SIG-M5 (cell line): ENCODE data around the gene BEST4.
"Not testable (repeated sequence)": the region's sequence is repeated elsewhere in the genome, so short reads cannot be mapped to it uniquely, and the experiment has no call there.

ENCODE experiments used
- DNase-seq: peaks from one replicate; lab custom pipeline; 2025; lab: John Stamatoyannopoulos, UW

BEST4 gene

DNA sequence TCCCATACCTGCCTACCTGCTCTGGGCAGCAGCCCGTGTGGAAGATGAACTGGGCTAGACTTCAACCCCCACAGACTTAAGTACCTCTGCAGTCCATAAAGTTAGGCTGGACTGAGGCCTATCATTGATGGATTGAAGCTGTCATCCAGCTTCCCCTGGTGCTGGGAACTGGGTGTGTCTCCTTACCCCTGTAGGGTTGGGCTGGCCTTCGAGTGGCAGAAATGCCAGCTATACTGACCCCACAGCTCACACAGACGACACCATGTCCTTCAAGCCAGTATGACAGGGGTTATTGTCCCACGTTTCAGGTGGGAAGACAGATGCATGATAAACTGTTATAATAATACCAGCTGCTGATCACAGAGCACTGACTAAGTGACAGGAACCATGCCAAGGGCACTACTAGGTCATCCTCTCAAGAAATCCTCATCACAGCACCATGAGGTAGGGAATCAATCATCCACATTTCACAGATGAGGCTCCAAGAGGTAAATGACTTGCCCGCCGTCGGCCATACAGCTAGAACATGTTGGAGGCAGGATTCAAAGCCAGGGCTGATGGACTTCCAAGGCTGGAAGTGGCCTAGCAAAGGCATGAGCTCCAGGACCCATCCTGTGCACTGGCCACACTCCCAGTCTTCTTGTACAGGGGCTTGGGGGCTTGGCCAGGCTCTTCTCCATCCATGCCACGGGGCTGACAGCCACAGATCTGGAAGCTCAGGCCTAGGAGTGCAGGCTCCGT lies at the start of gene BEST4:
Gene BEST4 (minus strand): TSS at position 51 of the 741 bp plus-strand sequence. CDS start 465 bp downstream, outside the sequence.
- DNase-seq: no peak

DNA sequence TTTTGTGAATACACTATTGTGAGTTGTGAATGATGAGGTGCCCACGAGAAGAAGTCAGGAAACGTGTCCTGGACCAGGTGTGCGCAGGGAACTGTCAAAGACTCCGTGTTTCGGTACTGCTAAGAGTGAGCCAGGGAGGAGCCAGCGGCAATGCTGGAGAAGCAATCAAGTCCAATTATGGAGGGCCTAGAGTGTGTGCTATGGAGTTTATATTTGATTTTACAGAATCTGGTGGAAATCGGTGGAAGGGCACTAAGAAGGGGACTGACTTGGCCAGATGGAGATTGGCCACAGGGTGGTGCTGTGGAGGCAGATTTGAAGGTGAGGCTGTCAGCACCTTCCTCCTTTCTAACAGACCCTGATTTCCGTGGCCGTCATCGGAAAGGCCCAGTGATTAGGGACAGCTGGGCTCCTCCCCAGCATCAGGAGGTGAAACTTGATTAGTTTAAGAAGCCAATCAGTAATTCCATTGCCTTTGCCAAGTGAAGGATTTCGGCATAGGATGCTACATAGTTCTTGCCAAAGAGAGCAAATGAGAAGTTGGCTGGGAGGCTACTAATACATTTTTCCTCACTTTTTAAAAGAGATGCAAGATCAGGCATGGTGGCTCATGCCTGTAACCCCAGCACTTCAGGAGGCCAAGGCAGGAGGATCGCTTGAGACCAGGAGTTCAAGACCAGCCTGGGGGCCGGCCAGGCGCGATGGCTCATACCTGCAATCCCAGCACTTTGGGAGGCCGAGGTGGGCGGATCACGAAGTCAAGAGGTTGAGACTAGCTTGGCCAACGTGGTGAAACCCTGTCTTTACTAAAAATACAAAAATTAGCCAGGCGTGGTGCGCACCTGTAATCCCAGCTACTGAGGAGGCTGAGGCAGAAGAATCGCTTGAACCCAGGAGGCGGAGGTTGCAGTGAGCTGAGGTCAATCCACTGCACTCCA lies 48.0 kb upstream of the BEST4 start:
- DNase-seq: no peak

DNA sequence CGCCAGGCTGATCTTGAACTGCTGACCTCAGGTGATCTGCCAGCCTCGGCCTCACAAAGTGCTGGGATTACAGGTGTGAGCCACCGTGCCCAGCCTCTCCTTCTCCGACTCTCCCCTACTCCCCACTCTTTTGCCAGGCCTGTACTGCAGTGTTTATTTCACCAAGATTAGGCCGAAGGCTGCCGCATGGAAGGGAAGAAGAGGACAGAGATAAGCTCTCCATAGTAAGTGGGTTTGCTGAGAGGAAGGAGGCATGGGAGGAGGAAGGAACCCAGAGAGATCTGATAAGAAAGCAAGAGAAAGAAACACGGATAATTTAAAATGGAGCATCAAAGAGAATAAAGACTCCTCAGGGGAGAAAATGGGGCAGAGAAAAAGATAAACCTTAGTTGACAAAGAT lies 46.4 kb upstream of the BEST4 start:
- no peak for DNase-seq

DNA sequence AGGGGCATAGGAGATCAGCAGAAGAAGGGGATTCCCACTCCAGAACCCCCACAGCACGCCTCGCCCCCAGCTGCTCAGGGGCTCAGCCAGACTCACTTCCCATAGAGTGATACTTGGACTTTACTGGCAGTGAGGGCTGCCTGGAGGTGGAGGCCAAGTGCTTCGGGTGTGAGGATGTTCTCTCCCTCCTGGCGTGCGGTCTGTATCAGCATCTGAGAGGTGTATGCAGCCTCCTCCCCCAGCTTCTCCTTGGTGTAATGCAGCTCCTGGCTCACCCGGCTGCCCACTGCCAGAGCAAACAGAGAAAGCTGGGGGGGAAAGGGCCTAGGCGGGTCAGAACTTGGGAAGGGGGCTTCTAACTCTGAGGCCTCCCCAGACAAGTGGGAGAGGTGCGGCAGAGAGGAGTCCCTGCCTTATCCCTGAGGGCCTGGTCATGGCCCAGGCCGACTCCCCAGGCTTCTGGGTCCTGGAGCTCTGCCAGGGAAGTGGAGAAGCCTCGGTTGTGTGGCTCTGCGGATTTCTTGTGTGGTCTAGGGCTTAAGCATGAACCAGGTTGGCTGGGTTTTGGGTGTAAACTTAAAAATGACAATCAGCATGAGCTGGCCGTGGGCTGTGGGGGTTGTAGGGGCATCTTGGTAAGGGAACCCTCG lies 44.2 kb upstream of the BEST4 start:
- DNase-seq: no peak

DNA sequence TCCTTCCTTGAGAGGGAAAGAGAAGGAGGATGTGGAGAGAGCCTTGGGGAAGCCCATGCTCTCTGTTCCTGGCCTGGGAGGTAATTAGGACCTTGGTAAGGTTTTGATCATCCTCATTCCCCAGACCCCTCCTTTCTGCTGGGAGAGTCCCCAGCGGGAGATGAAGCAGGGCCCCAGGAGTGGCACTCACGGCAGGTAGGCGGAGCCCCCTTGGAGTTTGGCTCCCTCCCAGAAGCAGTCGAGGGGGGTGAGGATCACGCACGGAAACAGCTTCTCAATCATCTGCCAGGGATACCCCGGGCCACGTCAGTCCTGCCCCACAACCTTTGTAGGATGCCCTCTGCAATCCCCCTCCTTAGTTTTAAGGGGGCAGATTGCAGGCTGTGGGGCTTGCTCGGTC lies 43.5 kb upstream of the BEST4 start:
- DNase-seq: no peak

DNA sequence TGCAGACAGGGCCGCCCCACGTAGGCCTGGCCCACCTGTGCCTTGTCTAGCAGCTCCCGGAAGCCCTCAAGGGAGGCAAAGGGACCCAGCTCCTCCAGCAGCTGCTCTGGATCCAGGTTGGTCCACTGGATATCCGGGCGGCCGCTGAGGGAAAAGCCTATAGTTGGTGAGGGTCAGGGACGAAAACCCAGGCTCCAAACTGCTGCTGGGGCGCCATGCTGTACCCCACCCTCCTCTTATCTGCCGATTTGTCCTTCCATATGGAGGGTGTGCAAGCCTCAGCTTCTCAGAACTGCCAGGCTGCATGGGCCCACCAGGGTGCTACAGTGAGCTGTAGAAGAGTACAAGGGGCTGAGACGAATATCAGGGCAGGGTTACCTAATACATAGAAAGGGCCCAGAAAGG lies 42.9 kb upstream of the BEST4 start:
- DNase-seq: no peak

DNA sequence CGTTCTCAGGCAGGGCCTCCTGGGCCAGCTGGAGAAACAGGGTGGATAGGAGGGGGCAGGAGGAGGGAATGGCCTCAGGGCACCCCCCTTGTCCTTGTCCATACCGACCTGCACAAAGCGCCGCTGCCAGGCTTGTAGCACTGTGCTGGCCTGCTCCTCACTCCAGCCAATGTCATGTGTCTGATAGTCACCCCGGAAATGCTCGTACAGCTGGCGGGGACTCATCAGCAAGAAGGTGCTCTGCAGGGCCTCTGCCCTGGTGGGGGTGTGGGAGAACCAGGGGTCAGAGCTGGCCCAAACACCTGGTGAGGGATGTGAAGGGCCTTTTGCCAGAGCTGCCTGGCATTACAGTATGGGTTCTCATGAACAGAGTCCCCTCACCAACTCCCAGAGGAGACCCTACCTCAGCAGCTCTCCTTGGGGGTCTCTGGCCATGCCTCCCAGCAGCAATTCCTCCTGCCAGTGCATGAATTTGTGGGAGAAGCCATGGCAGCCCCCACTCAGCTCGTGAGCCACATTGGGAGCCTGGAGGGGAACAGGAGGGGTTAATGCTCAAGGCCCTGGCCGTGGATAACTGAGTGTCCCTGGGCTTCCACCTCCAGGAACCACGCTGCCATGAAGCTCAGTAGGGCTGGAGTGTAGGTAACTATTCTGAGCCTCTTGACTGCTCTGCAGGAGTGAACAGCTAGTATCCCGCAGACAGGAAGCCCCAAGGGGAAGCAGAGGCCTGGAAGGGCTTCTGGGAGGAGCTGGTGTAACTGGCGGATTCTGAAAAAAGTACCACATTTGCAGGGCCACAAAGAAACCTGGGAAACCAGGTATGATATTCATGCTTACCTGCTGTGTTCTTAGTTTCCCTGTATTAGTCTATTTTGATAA lies 41.8 kb upstream of the BEST4 start:
- no peak for DNase-seq

DNA sequence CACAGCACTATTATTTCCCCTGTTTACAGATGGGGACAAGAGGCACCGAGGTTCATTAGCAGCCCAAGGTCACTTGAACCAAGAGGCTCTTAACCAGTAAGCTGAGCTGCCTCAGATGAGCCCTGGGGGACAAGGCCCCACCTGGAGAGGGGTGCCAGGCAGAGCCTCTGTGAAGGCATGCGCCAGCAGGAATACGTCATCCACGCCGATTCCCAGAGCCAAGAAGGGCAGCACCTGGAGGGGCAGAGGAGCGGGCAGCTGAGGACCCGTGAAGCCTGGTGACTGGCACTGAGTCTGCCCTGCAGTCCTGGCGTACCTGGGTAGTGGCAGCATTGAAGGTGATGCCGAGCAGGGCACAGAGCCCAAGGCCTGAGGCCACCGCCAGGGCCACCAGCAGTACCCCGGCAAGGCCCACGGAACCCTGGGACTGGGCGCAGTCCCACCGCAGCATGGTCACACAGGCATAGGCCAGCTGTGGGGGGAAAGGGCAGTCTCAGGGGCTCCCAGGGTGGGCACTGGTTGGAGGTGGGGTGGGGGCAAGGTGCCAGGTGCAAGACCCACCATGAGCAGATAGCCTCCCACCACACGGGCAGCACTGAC lies 41.0 kb upstream of the BEST4 start:
- DNase-seq: no peak

DNA sequence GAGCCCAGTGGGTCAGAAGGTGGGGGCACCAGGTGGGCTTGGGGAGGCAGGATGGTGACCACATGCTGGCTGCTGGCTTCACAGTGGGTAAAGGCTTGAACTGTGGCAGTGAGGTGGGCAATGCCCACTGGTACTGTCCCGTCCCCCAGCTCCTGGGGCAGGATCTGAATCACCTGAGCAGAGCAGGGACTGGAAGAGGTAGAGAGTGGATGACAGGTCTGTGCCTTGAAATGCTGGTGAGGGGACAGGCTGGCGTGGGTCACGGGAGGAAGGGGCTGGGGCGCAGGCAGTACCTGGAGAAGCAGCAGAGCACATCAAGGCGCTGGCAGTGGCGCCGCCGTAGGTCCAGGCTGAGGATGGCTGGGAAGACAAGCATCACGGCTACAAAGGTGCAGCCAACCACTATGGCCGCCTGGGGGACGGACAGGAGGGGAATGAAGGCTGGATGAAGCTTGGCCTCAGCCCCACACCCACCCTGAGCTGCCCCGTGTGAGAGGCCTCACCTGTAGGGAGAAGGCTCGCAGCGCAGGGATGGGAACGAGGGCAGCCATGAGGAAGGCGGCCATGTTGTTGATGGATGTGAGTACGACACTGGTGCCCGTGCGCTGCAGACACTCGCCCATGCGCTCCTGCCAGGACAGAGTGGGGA lies 40.2 kb upstream of the BEST4 start:
- DNase-seq: no peak

DNA sequence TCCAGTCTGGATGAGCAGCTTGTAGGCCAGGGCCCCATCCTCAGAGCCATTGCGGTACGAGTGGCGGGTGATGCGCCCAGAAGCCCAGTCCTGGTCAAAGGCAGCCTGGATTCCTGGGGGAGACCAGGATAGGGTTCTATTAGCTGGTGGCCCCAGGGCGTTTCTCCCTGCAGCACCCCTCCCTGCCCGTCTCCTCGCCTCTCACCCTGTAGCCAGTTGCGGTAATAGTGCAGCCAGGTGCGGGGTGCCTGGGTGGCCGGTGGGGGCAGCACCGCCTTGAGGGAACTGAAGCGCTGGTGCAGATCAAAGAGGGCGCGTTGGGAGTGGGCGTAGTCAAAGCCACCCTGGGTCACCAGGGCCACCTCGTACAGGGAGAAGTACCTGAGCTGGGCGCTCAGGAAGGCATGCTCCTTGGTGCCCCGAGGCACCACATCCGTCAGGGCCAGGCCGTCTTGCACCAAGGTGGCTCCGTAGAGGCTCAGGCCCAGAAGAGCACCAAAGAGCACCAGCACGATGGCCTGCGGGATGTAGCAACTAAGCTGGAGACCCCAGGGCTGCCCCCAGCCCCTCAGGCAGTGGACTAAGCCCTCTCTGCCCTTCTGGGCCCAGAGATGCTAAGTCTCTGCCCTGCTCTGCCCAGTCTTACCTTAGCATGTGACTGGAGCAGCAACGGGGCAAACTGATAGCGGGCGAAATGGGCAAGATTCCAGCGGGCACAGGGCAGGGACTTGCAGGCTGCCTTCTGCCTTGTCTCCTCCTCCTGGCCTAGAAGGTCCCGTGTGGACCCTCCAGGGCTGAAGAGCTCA lies 39.4 kb upstream of the BEST4 start:
- no peak for DNase-seq

DNA sequence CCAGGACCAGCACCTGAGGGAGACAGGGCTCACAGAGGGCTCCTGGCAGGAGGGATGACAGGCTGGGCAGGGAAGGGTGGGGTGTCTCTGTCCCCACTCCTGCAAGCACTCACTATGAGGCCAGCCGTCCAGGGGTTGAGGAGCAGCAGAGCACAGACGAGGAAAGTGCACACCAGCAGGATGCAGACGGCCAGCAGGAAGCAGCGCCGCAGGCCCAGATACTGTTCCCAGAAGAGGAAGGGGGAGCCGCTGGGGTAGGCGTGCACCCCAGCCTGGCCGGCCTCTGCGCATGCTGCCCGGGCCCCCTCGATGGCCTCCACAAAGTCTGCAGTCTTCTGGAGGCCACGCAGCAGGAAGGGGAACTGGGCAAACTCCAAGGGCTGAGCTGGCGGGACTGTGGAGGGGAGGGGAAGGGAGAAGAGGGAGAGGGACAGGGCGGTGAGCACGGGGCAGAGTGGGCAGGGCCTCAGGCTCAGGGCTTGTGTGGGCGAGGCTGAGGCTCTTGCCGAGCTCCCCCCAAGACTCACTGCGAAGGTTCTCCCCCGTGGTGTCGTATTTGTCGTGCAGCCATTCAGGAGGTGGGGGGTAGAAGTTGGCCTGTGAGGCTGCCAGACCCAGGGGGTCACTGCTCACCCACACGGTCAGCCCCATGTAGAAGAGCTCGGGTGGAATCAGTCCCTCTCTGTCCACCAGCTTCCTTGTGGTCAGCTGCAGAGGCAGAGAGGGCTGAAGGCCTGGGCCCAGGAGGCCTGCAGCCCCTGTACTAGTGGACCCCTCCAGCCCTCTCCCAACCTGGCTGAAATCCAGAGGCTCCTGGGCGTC lies 38.6 kb upstream of the BEST4 start:
- DNase-seq: no peak

DNA sequence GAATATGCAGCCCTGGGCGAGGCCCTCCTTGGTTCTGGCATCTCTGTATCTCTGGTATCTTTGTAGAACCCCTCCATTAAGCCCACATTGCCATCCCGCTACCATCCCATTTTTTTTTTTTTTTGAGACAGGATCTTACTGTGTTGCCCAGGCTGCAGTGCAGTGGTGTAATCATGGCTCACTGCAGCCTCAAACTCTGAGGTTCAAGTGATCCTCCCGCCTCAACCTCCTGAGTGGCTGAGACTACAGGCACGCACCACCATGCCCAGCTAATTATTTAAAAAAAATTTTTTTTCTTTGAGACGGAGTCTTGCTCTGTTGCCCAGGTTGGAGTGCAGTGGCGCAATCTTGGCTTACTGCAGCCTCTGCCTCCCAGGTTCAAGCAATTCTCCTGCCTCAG lies 36.4 kb upstream of the BEST4 start:
- DNase-seq: not testable (repeated sequence)

DNA sequence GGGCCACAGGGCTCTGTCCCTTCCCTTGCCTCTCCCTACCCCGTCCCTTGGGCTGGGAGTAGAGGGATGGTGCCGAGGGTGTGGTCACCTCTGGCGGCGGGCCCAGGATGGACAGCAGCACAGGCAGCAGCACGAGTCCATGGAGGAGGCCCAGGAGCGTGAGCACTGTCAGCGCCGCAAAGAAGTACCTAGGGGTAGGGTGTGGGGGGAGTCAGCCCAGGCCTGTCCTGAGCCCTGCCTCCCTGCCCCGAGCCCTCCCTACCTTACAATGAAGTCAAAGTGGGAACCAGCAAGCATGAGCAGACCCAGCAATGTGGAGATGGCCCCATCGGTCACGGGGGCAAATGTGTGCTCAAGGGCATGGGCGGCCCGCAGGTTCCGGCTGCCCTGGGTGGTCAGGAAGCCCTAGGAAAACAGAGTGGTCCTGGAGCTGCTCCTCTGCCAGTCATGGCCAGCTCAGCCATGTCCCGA lies 35.0 kb upstream of the BEST4 start:
- no peak for DNase-seq

DNA sequence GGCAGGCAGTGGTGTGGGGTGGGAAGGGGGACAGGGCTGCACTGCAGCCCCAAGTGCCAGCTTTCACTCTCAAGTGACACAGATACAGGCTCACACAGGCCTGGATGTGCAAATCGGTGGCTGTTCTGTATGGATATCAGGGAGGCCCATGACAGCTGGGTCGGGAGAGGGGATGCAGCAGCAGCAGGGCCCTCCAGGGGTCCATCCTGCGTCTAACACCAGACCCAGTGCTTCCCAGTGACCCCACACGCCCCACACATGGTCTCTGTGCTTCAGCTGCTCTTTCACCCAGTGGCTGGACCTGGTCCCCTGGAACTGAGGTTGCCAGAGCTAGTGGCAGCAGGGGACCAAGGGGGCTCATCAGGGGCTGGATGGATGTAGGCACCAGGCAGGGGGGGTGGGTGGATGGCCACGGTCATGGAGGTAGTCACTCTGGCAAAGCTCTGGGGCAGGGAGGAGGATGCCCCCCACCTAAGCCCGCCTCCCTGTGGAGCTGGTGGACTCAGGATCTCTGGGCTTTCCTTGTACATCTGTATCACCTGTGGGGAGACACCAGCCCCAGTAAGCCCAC lies 34.2 kb upstream of the BEST4 start:
- DNase-seq: no peak

DNA sequence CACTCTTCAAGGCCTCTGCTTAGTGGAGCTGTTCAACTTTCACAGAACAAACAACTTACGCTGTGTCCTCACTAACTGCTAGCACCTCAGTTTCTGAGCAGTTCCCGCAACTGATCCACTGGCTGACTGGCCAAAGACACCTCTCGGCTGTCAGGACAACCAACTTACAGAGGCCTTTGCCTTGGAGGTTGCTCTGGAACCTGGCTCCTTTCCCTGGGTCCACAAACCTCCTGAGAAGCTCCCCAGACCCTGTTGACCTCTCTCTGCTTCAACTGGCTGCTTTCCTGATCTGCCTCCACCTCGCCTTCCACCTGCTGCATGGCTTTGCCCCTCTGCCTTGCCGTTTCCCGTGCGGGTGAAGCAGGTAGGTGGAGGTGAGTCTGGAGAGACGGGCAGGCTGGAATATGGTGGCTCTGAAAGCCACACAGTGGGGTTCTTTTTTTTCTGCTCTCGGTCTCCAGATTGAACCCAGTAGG lies 33.3 kb upstream of the BEST4 start:
- no peak for DNase-seq

DNA sequence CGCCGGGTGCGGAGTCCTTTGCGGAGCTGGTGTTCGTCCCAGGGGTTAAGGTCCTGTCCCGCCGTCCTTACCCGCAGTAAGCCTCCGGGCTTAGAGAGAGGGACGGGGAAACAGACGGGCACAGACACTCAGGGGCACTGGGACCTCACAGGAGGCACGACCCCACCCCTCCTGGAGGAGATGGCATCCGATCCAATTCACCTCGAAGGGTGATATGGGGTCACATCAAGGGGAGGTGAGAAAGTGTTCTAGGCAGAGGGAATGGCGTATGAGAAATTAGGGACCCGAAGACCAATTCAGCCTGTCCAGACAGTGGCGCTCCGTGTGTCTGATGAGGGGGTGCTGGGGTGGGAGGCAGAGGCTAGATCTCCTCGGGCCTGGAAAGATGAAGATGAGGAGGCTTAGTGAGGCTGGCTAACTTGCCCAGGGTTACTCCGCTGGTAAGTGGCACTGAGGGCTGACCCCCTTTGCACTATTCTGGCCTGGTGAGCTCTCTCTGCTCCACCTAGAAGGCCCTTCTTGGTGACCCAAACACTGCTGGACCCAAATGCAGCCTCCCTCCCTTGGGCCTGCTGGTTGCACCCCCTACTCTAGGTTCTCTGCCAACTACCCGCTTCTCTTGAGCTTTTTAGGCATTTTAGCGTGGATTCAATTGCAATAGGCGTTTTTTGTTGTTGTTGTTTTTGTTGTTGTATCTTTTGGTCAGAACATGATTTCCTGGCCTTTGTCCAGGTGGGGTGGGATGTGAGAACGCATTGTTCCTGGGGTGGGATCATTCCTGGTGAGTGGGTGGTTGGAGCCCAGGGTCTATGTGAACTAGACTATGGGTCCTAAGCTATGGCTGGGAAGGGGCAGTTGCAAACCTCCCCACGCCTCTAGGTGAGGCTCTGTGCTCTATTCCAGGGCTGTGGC lies 32.6 kb upstream of the BEST4 start:
- no peak for DNase-seq

DNA sequence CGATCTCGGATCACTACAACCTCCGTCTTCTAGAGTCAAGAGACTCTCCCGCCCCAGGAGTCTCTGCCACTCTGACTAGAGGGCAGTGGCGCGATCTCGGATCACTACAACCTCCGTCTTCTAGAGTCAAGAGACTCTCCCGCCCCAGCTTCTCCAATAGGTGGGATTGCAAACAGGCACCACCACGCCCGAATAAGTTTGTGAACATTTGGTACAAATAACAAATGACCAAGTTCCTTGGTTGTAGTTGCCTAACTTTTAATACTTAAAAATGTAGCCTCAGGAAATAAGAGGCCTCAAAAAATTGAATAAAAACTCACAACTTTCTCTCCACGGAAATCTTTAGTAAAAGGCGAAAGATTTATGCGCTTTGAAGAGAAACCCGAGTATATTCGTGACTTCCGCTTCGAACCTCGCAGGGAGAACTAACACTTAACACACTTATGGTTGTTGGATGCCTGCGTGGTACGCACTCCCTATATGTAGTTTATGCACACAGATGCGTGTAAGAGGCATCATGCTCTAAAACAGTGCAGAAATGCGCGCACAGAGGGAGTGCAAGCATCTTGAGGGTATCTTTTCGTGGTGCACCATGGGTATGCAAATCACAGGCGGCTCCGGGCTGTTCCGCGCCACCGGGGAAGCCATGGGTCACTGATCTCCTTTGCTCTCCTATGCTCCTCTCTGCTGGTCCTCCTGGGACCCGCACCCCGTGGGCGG lies 31.8 kb upstream of the BEST4 start:
- DNase-seq: peak; percentile 94
